Measurements from ENCODE around the gene PRUNE2.
A peak's percentile ranks its signal among the peaks of the same experiment; 100 is the strongest.
"Not testable (repeated sequence)": the region's sequence is repeated elsewhere in the genome, so short reads cannot be mapped to it uniquely, and the experiment has no call there.

PRUNE2 gene

DNA sequence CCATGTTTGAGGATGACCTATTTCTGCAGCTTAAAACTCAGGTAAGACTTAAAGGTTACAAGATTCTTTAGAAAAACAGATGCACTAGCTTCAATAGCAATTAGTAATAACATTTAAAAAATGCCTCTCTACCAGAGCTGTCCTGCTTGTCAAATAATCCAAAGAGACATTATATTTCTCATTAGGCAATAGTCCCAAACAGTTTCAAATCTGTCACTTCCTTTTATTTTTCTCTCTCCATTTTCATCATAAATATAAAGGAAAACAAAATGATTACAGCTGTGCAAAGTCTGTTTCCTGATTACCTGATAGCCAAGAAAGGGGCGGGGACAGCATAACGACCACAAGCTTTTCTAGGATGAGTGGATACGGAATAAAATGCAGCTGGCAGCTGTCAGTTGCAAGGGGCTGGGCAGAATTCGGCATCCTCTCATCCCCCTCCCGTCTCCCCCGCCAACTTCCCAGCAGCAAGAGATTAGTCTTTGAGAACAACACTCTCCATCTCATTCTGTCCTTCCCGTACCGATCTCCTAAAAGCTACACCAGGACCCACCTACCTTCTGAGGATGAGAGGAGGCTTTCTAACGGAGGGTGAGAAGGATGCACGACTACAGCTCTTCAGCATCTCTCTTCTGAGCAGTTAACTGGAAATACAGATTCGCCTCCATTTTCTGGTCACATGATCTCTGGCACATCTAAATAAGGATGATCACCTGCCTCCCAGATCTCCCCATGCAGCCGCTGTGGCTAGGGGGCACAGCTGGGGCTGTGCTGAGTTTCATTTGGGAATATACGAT, 214.2 kb downstream of the PRUNE2 start:
- DNase-seq: no peak

DNA sequence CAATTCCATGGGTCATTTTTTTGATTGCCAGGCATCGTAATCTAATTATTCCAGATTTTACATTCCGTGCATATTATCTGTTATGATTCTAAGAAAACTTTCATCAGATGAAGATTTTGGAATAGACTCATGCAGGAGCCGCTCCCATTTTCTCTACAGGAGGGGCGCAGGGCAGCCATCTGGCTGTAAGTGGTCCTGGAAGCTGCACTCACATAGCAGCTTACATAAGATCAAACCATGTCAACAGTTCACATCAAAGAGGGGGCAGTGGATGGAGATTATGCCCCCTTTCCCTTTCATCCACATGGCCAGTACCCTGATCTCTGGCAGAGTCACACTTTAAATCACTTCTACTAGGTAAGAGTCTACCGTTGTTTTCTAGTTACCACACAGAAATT, 214.9 kb downstream of the PRUNE2 start:
- DNase-seq: no peak

DNA sequence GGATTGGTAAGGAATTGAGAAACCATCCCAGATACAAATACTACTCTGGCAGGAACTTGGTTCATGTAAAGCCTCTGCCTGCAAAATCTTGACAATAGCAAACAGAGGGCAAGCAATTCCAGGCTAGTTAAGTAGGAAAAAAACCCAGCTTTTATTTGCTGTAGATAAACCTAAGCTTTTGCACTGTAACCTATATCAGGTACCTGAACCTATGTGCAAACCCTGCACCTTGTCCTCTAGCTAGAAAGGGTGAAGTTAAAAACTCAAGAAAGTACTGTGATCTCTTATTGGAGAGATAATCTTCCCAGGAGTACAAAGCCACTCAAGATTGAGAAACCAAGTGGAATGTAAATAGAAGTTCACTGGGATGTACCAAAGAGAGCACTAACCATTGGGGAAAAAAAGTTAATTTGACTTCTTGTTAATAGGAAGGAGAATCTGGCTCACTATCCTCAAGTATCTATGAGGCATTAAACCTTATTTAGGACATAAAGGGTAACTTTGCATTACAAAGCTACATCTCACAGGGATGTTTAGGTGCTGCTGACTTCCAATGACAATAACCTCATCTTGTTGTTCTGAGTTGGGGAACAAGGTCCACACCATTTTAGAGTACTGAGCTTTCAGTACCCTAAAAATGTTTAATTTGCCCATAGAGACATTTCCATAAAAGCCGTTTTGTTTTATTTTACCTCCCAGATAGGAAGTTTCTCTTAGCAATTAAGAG, 215.5 kb downstream of the PRUNE2 start:
- DNase-seq: no peak

DNA sequence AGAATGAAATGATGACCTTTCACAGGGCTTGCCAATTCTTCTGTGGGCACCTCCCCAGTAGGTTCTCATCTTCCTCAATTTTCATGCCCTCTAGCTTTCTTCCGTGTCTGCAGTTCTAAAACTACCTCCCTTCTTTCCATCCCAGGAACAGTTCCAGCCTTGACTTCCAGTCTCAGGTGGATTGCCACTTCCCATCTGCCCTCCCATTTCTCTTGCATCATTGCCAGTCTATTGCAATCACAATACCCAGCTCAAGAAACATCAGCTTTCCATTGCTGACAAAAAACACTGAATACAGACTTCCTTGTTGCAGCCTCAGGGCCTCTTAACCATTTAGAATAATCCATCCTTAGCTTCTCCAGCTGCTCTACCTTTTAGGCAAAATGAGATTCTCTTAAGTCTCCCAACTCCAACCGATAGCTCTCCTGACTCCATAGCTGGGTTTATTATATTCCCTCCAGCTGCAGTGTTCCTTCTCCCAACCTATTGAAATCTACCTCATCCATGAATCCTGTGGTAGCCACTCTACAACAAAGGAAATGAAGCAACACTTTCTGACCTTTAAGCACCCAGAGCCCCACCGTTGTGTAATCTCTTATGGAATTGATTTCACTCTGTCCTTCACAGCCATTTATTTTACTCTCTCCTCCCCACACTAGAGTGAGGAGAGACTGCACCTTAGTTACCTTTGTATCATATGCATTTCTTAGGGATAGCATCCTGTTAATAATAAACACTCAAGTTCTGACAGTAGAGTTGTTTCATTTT, 217.3 kb downstream of the PRUNE2 start:
- no peak for DNase-seq

DNA sequence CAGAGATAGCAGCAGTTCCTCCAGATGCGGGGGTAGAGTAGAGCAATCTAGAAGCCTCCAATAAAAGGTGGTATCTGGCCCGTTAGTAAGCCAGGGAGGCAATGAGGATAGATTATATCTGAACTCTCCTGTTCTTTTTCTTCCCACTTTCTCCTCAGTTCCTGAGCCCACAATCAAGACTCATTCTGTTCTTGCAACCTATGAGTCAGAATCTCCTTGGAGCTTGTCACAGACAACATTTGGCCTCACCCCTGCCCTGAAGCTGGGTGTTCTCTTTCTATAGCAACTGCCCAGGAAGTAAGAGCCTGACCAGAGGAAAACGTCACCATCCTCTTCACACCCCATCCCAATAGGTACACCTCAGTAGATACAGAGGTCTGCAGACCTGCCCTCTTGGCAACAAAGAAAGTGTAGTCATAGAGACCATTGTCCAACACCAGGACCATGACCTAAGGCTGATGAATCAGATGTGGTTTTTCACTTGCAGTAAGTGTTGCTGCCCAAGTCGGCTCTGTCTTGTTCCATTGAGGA, 218.0 kb downstream of the PRUNE2 start:
- DNase-seq: peak; percentile 58

DNA sequence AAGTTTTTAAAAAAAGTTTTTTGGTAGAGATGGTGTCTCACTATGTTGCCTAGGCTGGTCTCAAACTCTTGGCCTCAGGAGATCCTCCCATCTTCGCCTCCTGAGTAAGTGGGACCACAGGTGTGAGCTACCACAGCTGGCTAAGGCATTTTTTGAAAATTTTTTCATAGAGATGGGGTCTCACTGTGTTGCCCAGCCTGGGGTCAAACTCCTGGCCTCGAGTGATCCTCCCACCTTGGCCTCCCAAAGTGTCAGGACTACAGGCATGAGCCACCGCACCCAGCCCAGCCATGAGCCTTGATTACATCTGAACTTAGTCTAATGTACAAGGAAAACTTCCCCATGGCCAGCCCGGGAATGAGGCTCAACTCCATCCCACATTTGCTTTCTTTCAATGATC, 219.2 kb downstream of the PRUNE2 start:
- no peak for DNase-seq

DNA sequence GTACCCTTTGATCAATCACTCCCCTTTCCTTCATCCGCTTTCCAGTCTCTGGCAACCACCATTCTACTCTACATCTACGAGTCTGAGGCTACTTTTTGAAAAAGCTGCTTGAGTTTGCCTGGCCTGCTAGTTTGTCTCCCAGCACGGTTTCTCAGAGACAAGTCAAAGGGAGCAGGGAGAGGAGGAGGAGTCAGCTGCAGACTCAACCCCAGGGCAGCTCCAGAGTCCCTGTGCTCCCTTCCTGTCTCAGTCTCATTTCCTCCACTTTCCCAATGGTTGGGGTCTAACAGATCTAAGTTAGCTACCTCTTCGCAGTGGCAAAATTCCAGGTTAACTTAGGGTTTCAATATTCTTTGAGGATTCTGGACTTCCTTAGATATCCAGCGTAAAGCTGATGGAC, 221.7 kb downstream of the PRUNE2 start:
- no peak for DNase-seq

DNA sequence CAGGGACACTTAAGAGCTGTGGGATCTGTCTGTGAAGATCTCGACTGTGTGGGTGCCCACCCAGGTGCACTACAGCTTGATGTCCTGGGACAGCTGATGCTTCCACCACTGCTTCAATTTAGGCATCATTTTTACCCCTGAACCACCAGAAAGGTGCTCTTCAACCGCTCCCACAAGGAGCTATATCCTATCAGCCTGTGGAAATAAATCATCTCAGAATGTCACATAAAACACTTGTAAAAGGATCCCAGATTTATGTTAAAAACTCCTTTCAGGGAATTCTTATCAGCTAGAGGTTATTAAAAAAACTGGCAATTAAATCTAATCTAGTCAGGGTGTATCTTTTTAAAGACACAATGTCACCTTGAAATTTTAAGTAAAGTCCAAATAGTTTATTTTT, 224.4 kb downstream of the PRUNE2 start:
- no peak for DNase-seq

DNA sequence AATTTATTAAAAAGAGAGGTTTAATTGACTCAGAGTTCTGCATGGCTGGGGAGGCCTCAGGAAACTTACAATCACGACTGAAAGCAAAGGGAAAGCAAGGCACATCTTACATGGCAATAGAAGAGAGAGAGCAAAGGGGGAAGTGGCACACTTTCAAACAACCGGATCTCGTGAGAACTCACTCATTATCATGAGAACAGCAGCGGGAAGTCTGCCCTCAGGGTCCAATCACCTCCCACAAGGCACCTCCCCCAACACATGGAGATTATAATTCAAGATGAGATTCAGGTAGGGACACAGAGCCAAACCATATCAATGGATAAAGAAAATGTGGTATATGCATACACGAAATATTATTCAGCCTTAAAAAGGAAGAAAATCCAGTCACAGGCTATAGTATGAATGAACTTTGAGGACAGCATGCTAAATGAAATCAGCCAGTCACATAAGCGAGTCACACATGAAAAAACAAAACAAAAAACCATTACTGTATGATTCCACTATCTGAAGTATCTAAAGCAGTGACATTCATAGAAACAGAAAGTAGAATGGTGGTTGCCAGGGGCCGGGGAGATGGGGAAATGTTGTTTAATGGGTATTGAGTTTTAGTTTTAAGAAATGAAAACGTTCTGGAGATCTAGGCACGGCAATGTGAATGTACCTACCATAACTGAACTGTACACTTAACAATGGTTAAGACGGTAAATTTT, 225.0 kb downstream of the PRUNE2 start:
- DNase-seq: no peak

DNA sequence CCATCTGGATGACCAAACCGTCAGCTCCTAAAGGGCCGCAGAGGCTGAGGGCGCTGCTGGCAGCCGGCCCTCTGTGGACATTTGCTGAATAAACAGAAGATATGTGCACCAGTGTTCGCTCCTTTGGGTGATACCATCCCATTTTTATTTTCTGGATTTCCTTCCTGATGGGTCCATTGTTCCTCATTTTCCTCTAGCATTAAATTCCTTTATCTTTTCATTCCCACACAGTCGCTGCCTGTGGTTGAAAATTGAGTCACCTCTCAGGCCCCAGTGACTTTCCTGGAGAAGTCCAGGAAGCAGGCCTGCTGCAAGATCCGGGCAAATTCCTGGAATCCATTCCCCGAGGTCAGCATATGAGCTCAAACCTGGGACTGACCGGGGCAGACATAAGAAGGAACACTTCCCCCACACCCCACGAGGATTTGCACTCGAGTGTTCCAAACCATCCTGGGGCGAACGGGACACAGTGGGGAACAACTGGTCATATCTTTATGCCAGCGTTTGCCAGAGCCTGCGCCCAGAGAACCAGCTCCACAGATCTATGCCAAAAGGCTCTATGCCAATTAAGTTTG, 228.3 kb downstream of the PRUNE2 start:
- no peak for DNase-seq

DNA sequence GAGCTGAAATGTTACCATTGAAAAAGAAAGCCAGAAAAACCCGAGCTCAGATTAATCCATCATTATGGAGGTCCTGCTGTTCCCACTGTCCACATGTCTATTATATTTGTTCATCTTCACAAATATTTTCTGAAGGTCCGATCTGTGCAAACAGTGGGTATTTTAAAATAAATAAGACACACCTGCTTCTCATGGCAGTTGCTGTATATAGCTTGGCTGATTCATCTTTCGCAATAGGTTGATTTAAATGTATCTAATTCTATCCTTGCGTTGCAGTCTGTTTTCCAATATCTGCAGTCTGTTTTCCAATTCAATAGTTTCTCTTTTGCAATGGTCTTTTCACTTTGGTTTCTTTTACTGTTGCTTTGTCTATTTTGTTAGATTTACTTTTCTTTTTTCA, 229.1 kb downstream of the PRUNE2 start:
- no peak for DNase-seq

DNA sequence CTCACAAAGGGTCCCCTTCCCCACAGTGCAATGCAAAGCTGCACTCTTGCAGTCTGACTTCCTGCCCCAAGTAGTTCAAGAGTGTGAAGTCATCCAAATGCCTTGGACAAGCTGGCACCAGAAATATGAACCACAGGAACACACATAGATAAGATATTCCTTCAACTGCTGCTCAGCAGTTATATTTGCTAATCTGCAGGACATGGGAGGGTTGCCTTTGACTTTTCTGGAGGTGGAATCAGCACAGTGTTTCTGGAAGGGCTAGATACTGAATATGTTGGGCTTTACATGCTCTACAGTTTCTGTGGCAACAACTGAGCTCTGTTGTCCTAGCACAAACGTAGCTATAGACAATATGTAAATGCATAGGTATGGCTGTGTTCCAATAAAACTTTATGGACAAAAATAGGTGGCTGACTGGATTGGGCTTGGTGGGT, 238.4 kb downstream of the PRUNE2 start:
- no peak for DNase-seq

DNA sequence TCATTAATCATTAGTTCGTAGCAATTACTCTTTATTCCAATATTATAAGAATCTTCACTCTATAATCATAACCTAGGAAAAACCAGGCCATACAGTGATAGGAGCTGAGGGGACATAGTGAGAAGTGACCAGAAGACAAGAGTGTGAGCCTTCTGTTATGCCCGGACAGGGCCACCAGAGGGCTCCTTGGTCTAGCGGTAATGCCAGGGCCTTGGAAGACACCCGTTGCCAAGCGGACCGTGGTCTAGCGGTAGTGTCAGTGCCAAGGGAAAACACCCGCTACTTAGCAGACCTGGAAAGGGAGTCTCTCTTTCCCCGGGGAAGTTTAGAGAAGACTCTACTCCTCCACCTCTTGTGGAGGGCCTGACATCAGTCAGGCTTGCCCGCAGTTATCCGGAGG, 239.9 kb downstream of the PRUNE2 start:
- not testable (repeated sequence) for DNase-seq

DNA sequence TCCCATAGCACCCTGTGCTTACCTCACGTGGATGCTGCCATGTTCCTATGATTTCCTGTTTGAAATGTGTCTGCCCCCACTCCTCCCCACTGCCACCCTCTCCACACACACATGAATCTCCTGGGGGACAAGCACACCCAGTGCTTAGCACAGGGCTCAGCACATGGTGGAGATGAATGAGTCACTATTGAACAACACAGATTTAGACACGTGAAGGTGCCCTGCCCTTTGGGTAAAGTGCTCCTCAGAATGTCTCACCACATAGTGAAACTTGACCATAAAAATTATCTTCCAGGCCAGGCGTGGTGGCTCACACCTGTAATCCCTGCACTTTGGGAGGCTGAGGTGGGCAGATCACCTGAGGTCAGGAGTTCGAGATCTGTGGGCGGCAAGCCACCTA, 240.5 kb downstream of the PRUNE2 start:
- no peak for DNase-seq

DNA sequence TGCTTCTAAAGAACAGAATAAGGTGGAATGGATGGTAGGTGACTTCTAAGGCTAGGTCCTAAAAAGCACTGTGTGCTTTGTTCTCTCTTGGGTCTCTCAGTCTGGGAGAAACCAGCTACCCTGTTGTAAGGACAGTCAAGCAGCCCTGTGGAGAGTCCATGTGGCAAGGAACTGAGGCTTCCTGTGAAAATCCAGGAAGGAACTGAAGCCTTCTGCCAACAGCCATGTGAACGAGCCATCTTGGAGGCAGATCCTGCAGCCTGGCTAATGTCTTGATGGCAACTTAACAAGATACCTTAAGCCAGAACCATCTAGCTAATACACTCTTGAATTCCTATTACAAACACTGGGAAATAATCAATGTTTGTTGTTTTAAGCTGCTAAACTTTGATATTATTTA, 241.8 kb downstream of the PRUNE2 start:
- no peak for DNase-seq

DNA sequence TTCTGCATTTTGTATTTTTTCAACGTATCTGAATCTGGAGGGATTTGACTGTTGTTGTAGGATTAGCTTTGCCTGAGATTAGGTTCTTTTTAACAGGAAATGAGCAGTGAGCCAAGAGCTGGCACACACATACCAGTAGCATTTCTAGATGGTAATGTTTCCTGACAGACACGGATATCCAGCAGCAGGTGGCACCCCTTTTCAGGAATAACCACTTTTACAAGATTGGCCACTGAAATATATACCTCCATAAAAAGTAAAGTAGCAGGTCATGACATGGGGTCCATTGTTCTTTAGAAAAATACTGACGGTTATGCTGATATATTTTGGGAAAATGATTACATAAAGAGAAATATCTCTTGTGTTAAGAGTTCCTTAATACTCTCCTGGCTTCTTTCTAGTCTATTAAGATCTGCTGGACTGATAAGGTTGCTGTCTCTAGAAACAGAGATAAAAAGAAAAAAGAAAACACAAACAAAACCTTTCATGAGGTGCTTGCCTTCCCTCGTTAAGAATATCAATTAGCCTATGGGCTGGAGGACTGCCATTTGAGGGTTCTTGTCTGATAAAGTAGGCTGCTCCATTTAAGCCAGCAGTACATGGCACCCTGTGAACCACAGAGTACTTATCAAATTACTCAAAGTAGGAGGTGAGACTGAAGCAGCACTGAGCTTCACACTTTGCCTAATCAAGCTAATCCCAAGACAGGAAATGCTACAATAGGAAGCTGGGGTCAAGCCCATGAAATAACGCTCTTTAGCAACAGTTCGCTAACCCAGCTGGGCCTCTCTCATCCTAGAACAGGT, 243.2 kb downstream of the PRUNE2 start:
- DNase-seq: peak; percentile 32

DNA sequence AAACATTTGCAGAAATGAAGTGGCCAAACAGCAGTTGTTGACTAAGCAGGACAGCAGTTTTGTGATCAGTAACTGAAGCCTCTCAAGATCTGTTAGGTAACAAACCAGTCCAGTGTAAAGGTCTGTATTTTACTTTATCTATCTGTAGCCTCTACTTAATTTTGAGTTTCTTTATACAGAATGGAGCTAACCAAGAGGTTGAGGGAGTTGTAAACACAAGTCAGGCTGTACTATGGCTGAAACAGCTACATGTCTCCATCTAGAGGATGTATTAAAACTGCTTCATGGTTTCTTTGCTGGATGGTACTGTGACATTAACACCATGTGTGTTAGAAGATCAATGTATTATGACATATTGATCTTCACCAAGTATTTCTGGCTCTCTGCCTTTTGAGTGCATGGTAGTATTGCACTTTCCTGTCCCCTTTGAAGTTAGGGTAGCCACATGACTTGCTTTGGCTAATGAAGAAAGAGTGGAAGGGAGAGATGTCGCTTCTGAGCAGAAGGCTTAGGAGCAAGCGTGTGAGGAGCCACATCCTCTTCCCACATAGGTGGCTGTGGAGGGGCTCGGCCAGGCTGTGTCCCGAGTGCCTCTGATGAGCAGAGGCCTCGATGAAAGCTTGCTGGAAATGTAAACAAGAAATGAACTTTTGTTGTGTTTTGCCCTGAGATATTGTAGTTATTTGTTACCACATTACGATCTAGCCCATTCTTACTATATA, 247.2 kb downstream of the PRUNE2 start:
- DNase-seq: peak; percentile 56

DNA sequence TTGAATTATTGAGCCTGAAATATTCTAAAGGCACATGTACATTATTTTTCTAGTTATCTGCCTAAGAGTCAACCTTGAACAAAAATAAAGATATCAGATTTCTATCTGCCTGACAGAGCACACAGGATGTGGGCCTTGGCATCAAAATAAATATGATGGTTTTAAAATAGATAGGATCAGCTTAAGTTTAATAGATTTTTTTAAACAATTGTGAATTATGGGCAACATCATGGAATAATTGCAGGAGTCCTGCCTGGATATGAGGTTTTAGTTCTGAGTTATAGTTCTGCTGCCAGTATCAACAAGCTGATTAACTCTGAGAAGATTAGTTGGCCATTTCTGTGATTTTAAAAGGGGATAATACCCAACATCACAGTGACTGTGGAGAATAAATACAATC, 248.6 kb downstream of the PRUNE2 start:
- DNase-seq: no peak

DNA sequence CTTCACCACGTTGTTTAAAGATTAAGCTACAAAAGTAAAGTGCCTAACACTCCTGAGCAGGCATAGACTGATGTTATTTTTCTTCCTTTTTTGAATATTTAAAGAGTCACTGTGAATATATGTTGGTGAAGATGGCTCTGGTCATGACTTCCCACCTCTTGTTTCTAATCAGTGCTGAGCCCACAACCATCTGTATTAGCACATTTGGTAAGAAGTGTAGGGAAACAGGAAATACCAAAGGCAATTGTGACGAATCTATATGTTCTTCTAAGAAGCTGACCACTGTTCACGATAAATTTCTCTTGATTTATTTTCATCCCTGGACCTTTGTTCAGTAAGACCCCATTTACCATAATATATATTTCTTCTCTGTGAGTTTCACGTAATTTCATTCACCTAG, 249.9 kb downstream of the PRUNE2 start:
- no peak for DNase-seq

DNA sequence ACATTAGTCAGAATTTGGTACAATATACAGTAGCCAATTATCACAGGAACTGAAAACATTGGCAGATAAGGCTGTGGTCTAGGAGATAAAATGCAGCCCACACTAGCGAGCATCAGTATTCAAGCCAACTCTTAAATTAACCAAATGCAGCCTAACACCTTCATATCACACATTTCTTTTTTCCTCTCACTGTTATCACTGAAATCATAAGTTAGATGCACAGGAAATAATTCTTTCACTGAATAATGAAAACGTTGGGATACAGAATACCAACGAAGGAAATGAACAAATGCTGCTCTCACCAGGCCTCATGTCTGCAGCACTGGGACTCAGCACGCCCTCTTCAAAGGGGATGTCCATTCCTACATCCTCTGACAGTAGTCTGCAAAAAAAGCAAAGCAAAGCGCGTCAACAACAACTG, 250.8 kb downstream of the PRUNE2 start:
- peak; percentile 14 for DNase-seq

DNA sequence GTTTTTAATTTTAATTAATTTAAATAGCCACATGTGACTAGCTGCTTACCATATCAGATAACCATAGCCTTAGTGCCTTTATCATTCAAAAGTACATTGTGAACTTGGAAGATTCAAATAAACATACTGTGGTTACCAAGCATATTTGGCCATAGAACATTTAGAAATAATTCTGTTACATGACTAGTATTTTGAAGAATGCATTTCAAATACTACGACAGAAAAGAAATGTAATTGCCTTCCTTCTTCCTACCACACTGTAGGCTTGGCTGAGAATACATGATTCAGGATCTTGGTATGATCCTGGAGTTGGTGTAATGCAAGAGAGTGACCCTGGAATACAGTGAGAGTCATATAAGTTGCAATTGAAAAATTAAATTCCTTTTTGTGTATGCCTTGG, 251.3 kb downstream of the PRUNE2 start:
- DNase-seq: no peak

All from activated CD4-positive, alpha-beta T cell treated with anti-CD3 and anti-CD28 coated beads, Interleukin-10, Interleukin-2, amounts not matched to agents 100 ng/mL and 50 ng/mL, durations not matched to agents 16 hours and 8 hours (primary cell).